GM23338 (cell line): ENCODE results near the gene SHISAL2B. TPM values are rescaled to one million over a fixed set of nuclear protein-coding genes. Genes with fewer than 3 reads are reported as not detected.

ENCODE experiments used
- ATAC-seq: fragments of 200-7000 bp; cut with Tn5 transposase; 3 replicates; pipeline ENCODE4 v1.9.1; 2020
- DNase-seq: peaks from one replicate; pipeline ENCODE4 v3.0.0-alpha.2; 2015; ENCODE audit warnings: low spot score
- H2AFZ ChIP-seq: fragments of 200-600 bp; sonication (generic); 2 replicates; pipeline ENCODE4 v1.8.0; 2016; ENCODE audit warnings: antibody characterized with exemption, mild to moderate bottlenecking, moderate library complexity
- H3F3A ChIP-seq: fragments of 200-600 bp; sonication (generic); replicated peaks from 2 replicates; pipeline ENCODE4 v1.8.0; 2017; ENCODE audit warnings: antibody characterized with exemption, mixed run types, low read depth
- H3K27ac ChIP-seq: fragments of 200-600 bp; sonication (generic); 2 replicates; pipeline ENCODE4 v1.6.1; 2016; ENCODE audit warnings: low read depth
- H3K27me3 ChIP-seq: fragments of 200-600 bp; sonication (generic); 2 replicates; pipeline ENCODE4 v1.8.0; 2016; ENCODE audit warnings: mild to moderate bottlenecking, mixed run types, moderate library complexity; ENCODE audit not compliant: insufficient read depth
- H3K36me3 ChIP-seq: fragments of 200-600 bp; sonication (generic); 2 replicates; pipeline ENCODE4 v1.8.0; 2016; ENCODE audit warnings: mild to moderate bottlenecking; ENCODE audit not compliant: insufficient read depth
- H3K4me1 ChIP-seq: fragments of 200-600 bp; sonication (generic); 2 replicates; pipeline ENCODE4 v1.8.0; 2016; ENCODE audit warnings: mild to moderate bottlenecking, moderate library complexity; ENCODE audit not compliant: insufficient read depth
- H3K4me2 ChIP-seq: fragments of 200-600 bp; sonication (generic); 2 replicates; pipeline ENCODE4 v1.7.1; 2017; ENCODE audit warnings: mixed run types
- H3K4me3 ChIP-seq: fragments of 200-600 bp; sonication (generic); 2 replicates; pipeline ENCODE4 v1.6.1; 2016; ENCODE audit warnings: mixed run types
- H3K79me2 ChIP-seq: fragments of 200-600 bp; sonication (generic); replicated peaks from 2 replicates; pipeline ENCODE4 v1.8.0; 2017; ENCODE audit warnings: mild to moderate bottlenecking; ENCODE audit not compliant: insufficient read depth
- H3K9me2 ChIP-seq: fragments of 200-600 bp; sonication (generic); 2 replicates; pipeline ENCODE4 v1.8.0; 2017; ENCODE audit not compliant: insufficient read depth
- H4K20me1 ChIP-seq: fragments of 200-600 bp; sonication (generic); replicated peaks from 2 replicates; pipeline ENCODE4 v1.8.0; 2017; ENCODE audit warnings: mild to moderate bottlenecking; ENCODE audit not compliant: insufficient read depth
- H3K27ac Mint-ChIP-seq: 2 replicates; pipeline ENCODE4 v1.8.0; 2020; ENCODE audit warnings: inconsistent platforms, mild to moderate bottlenecking, moderate library complexity, mixed read lengths
- H3K27me3 Mint-ChIP-seq: 3 replicates; pipeline ENCODE4 v1.8.0; 2022; ENCODE audit warnings: low read depth, mild to moderate bottlenecking, moderate library complexity, mixed read lengths, inconsistent platforms; ENCODE audit not compliant: insufficient read depth, poor library complexity
- H3K36me3 Mint-ChIP-seq: 3 replicates; pipeline ENCODE4 v1.8.0; 2021; ENCODE audit warnings: low read depth, mild to moderate bottlenecking, inconsistent platforms, moderate library complexity, mixed read lengths
- H3K4me1 Mint-ChIP-seq: 3 replicates; pipeline ENCODE4 v1.8.0; 2020; ENCODE audit warnings: mild to moderate bottlenecking, inconsistent platforms, mixed read lengths
- H3K4me3 Mint-ChIP-seq: 3 replicates; pipeline ENCODE4 v1.8.0; 2021; ENCODE audit warnings: moderate library complexity, mild to moderate bottlenecking, inconsistent platforms, mixed read lengths
- H3K9me3 Mint-ChIP-seq: 3 replicates; pipeline ENCODE4 v1.8.0; 2020; ENCODE audit warnings: moderate library complexity, mild to moderate bottlenecking, inconsistent platforms, mixed read lengths
- CREB1 ChIP-seq: fragments of 250-450 bp; sonication (Bioruptor Pico); IDR thresholded peaks from 2 replicates; pipeline ENCODE4 v1.5.0; 2020; ENCODE audit warnings: low read depth, mild to moderate bottlenecking, moderate library complexity
- EZH2 ChIP-seq: fragments of 200-600 bp; sonication (generic); IDR thresholded peaks from one replicate; pipeline ENCODE4 v1.8.0; 2017; ENCODE audit warnings: antibody characterized with exemption, mild to moderate bottlenecking, low read depth; ENCODE audit not compliant: unreplicated experiment
- EZH2phosphoT487 ChIP-seq: fragments of 200-600 bp; sonication (generic); IDR thresholded peaks from one replicate; pipeline ENCODE4 v1.8.1; 2018; ENCODE audit warnings: antibody characterized with exemption; ENCODE audit not compliant: unreplicated experiment
- JUNB ChIP-seq: IDR thresholded peaks from one replicate; pipeline ENCODE4 v1.6.1; 2016; ENCODE audit warnings: antibody characterized with exemption; ENCODE audit not compliant: unreplicated experiment
- NANOG ChIP-seq: IDR thresholded peaks from 2 replicates; pipeline ENCODE4 v1.6.1; 2016; ENCODE audit warnings: antibody characterized with exemption, borderline replicate concordance
- POLR2AphosphoS5 ChIP-seq: IDR thresholded peaks from 2 replicates; pipeline ENCODE4 v1.6.1; 2016; ENCODE audit warnings: antibody characterized with exemption, low read depth
- STAT1 ChIP-seq: IDR thresholded peaks from one replicate; pipeline ENCODE4 v1.6.1; 2016; ENCODE audit warnings: antibody characterized with exemption; ENCODE audit not compliant: unreplicated experiment
- ZNF114 ChIP-seq: fragments of 250-450 bp; sonication (Bioruptor Pico); IDR thresholded peaks from 2 replicates; pipeline ENCODE4 v1.5.0; 2020; ENCODE audit warnings: mild to moderate bottlenecking, moderate library complexity
- ZNF331 ChIP-seq: fragments of 250-450 bp; sonication (Bioruptor Pico); IDR thresholded peaks from 2 replicates; pipeline ENCODE4 v1.5.0; 2020; ENCODE audit warnings: low read depth, mild to moderate bottlenecking, moderate library complexity
- polyA plus RNA-seq: library from polyadenylated mRNA; unstranded; fragments of >200 nt; fragmentation: Nextera tagmentation; extraction: Ambion mirVana; gene quantifications from 2 replicates; pipeline ENCODE4 v1.2.1, GENCODE V29; 2016
- total RNA-seq: library from RNA; depleted of rRNA; stranded (reverse); fragments of >200 nt; shearing (Covaris generic); gene quantifications from 2 replicates; pipeline ENCODE4 v1.2.3, GENCODE V29; 2014
- TF ChIP-seq, protein P1 (sequence below): fragments of 250-450 bp; sonication (Bioruptor Pico); IDR thresholded peaks from 2 replicates; pipeline ENCODE4 v1.5.0; 2020; ENCODE audit warnings: mild to moderate bottlenecking, moderate library complexity
- TF ChIP-seq, protein P2 (sequence below): IDR thresholded peaks from one replicate; pipeline ENCODE4 v1.6.1; 2018; ENCODE audit warnings: antibody characterized with exemption; ENCODE audit not compliant: unreplicated experiment
- TF ChIP-seq, protein P3 (sequence below): IDR thresholded peaks from 2 replicates; pipeline ENCODE4 v1.6.1; 2016; ENCODE audit warnings: antibody characterized with exemption
- TF ChIP-seq, protein P4 (sequence below), 2 experiments: fragments of 200-600 bp in 1 of 2; sonication (generic) in 1 of 2; conservative IDR thresholded peaks; 2 replicates each; pipeline versions ENCODE4 v1.5.1 to v1.6.1; 2016 to 2017; ENCODE audit warnings: antibody characterized with exemption in 2 of 2, low read depth in 2 of 2, mild to moderate bottlenecking in 2 of 2, moderate library complexity in 1 of 2

The SHISAL2B gene
- total and polyA plus RNA-seq, 2 experiments from 2014 or later: 12.3 to 21.1 TPM

DNA sequence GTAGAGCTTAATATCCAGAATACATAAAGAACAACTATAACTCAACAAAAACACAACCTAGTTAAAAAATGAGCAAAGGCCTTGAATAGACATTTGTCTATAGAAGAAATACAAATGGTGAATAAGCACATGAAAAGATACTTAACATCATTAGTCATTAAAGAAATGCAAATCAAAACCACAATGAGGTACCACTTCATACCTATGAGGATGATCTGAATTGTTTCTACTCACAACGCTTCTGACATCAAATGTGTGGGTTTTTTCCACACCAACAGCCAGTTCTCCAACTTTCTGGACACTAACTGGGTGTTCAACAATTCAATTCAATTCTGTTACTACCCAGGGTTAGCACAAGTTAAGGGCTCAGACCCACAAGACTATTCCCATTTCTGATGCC, 56.1 kb downstream of the SHISAL2B start (continued):
- no peak for TF ChIP-seq NANOG

DNA sequence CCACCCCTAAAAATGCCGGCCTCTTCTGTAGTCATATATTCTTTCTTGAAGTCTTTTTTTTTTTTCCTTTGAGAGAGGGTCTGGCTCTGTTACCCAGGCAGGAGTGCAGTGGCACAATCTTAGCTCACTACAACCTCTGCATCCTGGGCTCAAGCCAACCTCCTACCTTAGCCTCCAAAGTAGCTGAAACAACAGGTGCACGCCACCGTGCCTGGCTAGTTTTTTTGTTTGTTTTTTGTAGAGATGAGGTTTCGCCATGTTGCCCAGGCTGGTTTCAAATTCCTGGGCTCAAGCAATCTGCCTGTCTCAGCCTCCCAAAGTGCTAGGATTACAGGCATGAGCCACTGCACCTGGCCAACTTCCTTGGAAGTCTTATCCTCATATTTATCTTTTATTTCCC, 59.1 kb downstream of the SHISAL2B start:
- Histone ChIP-seq H2AFZ (no peak overlapping the region), H3K79me2 (peaks cover 24% of the 10 kb centered on the region), H3K27me3 (no peaks in the 10 kb centered on the region), H3K4me1 (peaks cover 4% of the 10 kb centered on the region; the same call in 1 of the 2 replicates), H3F3A (no peaks in the 10 kb centered on the region), H3K4me3 (no peak overlapping the region), H4K20me1 (0 out of 2 replicates have a peak, but pooled peaks cover 4% of the 10 kb centered on the region), H3K27ac (no peak overlapping the region), H3K9me2 (no peaks in the 10 kb centered on the region), H3K4me2 (no peak overlapping the region), H3K36me3 (no peaks in the 10 kb centered on the region)
- Mint-ChIP-seq H3K9me3 (no peaks in the 10 kb centered on the region; the same call in 1 of the 3 replicates), H3K27me3 (no peaks in the 10 kb centered on the region), H3K4me3 (no peak overlapping the region), H3K4me1 (peaks cover 13% of the 10 kb centered on the region; the same call in 2 of the 3 replicates), H3K36me3 (peaks cover 19% of the 10 kb centered on the region), H3K27ac (no peak overlapping the region; the same call in 1 of the 2 replicates)
- ATAC-seq: no peak
- no peak for DNase-seq
- TF ChIP-seq ZNF114 (CRISPR knock-in tag) (no peak), EZH2phosphoT487 (no peak), ZNF331 (CRISPR knock-in tag) (no peak), NANOG (no peak), POLR2AphosphoS5 (no peak), CREB1 (CRISPR knock-in tag) (no peak), JUNB (no peak), EZH2 (no peak), STAT1 (no peak)
- TF ChIP-seq, protein P1, sequence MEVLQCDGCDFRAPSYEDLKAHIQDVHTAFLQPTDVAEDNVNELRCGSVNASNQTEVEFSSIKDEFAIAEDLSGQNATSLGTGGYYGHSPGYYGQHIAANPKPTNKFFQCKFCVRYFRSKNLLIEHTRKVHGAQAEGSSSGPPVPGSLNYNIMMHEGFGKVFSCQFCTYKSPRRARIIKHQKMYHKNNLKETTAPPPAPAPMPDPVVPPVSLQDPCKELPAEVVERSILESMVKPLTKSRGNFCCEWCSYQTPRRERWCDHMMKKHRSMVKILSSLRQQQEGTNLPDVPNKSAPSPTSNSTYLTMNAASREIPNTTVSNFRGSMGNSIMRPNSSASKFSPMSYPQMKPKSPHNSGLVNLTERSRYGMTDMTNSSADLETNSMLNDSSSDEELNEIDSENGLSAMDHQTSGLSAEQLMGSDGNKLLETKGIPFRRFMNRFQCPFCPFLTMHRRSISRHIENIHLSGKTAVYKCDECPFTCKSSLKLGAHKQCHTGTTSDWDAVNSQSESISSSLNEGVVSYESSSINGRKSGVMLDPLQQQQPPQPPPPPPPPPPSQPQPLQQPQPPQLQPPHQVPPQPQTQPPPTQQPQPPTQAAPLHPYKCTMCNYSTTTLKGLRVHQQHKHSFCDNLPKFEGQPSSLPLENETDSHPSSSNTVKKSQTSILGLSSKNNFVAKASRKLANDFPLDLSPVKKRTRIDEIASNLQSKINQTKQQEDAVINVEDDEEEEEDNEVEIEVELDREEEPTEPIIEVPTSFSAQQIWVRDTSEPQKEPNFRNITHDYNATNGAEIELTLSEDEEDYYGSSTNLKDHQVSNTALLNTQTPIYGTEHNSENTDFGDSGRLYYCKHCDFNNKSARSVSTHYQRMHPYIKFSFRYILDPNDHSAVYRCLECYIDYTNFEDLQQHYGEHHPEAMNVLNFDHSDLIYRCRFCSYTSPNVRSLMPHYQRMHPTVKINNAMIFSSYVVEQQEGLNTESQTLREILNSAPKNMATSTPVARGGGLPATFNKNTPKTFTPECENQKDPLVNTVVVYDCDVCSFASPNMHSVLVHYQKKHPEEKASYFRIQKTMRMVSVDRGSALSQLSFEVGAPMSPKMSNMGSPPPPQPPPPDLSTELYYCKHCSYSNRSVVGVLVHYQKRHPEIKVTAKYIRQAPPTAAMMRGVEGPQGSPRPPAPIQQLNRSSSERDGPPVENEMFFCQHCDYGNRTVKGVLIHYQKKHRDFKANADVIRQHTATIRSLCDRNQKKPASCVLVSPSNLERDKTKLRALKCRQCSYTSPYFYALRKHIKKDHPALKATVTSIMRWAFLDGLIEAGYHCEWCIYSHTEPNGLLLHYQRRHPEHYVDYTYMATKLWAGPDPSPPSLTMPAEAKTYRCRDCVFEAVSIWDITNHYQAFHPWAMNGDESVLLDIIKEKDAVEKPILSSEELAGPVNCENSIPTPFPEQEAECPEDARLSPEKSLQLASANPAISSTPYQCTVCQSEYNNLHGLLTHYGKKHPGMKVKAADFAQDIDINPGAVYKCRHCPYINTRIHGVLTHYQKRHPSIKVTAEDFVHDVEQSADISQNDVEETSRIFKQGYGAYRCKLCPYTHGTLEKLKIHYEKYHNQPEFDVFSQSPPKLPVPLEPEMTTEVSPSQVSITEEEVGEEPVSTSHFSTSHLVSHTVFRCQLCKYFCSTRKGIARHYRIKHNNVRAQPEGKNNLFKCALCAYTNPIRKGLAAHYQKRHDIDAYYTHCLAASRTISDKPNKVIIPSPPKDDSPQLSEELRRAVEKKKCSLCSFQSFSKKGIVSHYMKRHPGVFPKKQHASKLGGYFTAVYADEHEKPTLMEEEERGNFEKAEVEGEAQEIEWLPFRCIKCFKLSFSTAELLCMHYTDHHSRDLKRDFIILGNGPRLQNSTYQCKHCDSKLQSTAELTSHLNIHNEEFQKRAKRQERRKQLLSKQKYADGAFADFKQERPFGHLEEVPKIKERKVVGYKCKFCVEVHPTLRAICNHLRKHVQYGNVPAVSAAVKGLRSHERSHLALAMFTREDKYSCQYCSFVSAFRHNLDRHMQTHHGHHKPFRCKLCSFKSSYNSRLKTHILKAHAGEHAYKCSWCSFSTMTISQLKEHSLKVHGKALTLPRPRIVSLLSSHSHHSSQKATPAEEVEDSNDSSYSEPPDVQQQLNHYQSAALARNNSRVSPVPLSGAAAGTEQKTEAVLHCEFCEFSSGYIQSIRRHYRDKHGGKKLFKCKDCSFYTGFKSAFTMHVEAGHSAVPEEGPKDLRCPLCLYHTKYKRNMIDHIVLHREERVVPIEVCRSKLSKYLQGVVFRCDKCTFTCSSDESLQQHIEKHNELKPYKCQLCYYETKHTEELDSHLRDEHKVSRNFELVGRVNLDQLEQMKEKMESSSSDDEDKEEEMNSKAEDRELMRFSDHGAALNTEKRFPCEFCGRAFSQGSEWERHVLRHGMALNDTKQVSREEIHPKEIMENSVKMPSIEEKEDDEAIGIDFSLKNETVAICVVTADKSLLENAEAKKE (CRISPR knock-in tag): no peak
- TF ChIP-seq, protein P2, sequence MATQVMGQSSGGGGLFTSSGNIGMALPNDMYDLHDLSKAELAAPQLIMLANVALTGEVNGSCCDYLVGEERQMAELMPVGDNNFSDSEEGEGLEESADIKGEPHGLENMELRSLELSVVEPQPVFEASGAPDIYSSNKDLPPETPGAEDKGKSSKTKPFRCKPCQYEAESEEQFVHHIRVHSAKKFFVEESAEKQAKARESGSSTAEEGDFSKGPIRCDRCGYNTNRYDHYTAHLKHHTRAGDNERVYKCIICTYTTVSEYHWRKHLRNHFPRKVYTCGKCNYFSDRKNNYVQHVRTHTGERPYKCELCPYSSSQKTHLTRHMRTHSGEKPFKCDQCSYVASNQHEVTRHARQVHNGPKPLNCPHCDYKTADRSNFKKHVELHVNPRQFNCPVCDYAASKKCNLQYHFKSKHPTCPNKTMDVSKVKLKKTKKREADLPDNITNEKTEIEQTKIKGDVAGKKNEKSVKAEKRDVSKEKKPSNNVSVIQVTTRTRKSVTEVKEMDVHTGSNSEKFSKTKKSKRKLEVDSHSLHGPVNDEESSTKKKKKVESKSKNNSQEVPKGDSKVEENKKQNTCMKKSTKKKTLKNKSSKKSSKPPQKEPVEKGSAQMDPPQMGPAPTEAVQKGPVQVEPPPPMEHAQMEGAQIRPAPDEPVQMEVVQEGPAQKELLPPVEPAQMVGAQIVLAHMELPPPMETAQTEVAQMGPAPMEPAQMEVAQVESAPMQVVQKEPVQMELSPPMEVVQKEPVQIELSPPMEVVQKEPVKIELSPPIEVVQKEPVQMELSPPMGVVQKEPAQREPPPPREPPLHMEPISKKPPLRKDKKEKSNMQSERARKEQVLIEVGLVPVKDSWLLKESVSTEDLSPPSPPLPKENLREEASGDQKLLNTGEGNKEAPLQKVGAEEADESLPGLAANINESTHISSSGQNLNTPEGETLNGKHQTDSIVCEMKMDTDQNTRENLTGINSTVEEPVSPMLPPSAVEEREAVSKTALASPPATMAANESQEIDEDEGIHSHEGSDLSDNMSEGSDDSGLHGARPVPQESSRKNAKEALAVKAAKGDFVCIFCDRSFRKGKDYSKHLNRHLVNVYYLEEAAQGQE: no peak
- TF ChIP-seq, protein P3, sequence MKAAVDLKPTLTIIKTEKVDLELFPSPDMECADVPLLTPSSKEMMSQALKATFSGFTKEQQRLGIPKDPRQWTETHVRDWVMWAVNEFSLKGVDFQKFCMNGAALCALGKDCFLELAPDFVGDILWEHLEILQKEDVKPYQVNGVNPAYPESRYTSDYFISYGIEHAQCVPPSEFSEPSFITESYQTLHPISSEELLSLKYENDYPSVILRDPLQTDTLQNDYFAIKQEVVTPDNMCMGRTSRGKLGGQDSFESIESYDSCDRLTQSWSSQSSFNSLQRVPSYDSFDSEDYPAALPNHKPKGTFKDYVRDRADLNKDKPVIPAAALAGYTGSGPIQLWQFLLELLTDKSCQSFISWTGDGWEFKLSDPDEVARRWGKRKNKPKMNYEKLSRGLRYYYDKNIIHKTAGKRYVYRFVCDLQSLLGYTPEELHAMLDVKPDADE: no peak
- TF ChIP-seq, protein P4, sequence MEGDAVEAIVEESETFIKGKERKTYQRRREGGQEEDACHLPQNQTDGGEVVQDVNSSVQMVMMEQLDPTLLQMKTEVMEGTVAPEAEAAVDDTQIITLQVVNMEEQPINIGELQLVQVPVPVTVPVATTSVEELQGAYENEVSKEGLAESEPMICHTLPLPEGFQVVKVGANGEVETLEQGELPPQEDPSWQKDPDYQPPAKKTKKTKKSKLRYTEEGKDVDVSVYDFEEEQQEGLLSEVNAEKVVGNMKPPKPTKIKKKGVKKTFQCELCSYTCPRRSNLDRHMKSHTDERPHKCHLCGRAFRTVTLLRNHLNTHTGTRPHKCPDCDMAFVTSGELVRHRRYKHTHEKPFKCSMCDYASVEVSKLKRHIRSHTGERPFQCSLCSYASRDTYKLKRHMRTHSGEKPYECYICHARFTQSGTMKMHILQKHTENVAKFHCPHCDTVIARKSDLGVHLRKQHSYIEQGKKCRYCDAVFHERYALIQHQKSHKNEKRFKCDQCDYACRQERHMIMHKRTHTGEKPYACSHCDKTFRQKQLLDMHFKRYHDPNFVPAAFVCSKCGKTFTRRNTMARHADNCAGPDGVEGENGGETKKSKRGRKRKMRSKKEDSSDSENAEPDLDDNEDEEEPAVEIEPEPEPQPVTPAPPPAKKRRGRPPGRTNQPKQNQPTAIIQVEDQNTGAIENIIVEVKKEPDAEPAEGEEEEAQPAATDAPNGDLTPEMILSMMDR (conservative IDR thresholded peaks at IDR 0.05; ENCODE audit: low read depth in 2 of 2): no peak
